ENCODE results near the gene PTGFRN.

- no peak for TF ChIP-seq ZFX (IDR thresholded peaks at IDR 0.05; ENCODE audit: borderline replicate concordance)
- no peak for TF ChIP-seq CTCF (IDR thresholded peaks at IDR 0.05)
Measured at GRCh38 chr1:116941670-116942069, 32.0 kb downstream of the PTGFRN start.

Data from 22Rv1 (cell line).